Measurements from ENCODE around the gene FER.
"Not testable (repeated sequence)": the region's sequence is repeated elsewhere in the genome, so short reads cannot be mapped to it uniquely, and the experiment has no call there.

FER gene

DNA sequence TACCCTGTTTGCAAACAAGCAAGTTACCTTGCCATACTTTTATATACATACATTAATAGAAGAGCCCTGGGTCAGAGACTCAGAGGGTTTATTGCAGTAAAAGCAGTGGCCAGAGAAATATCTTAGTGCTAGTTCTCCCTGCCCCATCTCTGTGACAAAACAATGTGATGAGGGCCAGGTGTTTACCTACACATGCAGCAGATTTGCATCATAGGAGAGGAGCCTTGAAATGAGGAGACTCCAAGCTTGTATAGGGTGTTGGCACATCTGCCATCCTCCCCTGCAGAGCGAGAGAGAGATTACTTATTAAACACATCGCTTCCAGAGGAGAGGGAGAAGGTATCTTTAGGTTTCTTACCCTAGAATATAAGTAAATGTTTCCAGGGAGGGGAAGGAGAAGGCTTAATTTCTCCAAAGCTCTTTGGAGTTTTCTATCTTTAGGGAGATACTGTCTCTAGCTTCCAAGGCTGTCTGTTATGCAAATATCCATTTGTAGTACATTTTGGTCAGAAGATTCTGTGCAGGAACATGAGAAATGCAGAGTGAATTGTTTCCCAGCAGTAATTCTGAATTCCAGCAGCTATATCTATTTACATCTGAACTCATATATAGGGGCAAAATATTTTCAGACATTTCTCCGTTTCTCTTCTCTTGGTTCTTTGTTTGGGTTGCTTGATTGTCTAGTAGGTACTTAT lies 15.7 kb downstream of the FER start:
- DNase-seq (ENCODE audit: low read depth, low spot score): no peak
- H3K4me3 ChIP-seq (ENCODE audit: low read depth, low read length): no peak overlapping the region
- POLR2A ChIA-PET: interaction anchor here (0.8 kb wide), 1 partner anchor 40 kb away, joined by 3 read pairs; no protein-coding TSS in a partner anchor
- CTCF ChIA-PET: interaction anchor here (0.7 to 1.0 kb wide), 2 partner anchors 8 to 9 kb away, joined by 3 read pairs; no protein-coding TSS in a partner anchor
- no peak for TF ChIP-seq CTCF (IDR thresholded peaks at IDR 0.05; ENCODE audit: insufficient read depth, low read length, missing control alignments)

GRCh38 chr5:108765647-108766046 lies 17.9 kb downstream of the FER start:
- ChIA-PET POLR2A (interaction anchor here (1.2 kb wide), 1 partner anchor 11 kb away, joined by 4 read pairs; no protein-coding TSS in a partner anchor), CTCF (no interaction called here)
- DNase-seq (ENCODE audit: low read depth, low spot score): no peak
- no peak overlapping the region for H3K4me3 ChIP-seq (ENCODE audit: low read depth, low read length)
- no peak for TF ChIP-seq CTCF (IDR thresholded peaks at IDR 0.05; ENCODE audit: insufficient read depth, low read length, missing control alignments)

- CTCF ChIA-PET; DNase-seq (ENCODE audit: low read depth, low spot score); H3K4me3 ChIP-seq (ENCODE audit: low read depth, low read length); POLR2A ChIA-PET: not testable (repeated sequence)
These were observed 19.2 kb downstream of the FER start for GRCh38 chr5:108766916-108767315.

- H3K4me3 ChIP-seq (ENCODE audit: low read depth, low read length): no peak overlapping the region
- no peak for DNase-seq (ENCODE audit: low read depth, low spot score)
- no peak for TF ChIP-seq CTCF (IDR thresholded peaks at IDR 0.05; ENCODE audit: insufficient read depth, low read length, missing control alignments)
- ChIA-PET CTCF (no interaction called here), POLR2A (no interaction called here)
These were observed 21.7 kb downstream of the FER start for GRCh38 chr5:108769352-108769751.

DNA sequence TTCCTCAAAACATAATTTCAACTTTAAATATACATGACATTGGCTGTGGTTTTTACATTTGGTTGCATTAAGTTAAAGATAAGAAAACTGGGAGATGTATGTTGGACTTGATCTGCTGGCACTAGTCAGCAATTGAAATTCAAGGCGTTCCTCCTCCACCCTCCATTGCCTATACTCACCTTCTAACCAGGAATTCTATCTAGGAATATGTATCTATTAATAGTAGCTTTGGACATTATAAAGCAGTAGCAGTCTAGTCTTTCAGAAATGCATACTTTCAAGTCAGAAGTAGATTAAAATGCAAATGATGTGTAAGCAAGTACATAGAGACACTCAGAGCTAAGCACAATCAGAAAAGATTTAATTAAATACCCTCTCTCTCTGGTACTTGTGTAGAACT lies 24.9 kb downstream of the FER start:
- ChIA-PET CTCF (interaction anchor here (1.2 to 1.6 kb wide), 2 partner anchors 9 to 251 kb away, joined by 3 to 5 read pairs; no protein-coding TSS in a partner anchor), POLR2A (no interaction called here)
- DNase-seq (ENCODE audit: low read depth, low spot score): no peak
- H3K4me3 ChIP-seq (ENCODE audit: low read depth, low read length): no peak overlapping the region
- TF ChIP-seq CTCF (IDR thresholded peaks at IDR 0.05; ENCODE audit: insufficient read depth, low read length, missing control alignments): no peak

GRCh38 chr5:108773330-108773729 lies 25.6 kb downstream of the FER start:
- POLR2A ChIA-PET: no interaction called here
- no peak for DNase-seq (ENCODE audit: low read depth, low spot score)
- no peak overlapping the region for H3K4me3 ChIP-seq (ENCODE audit: low read depth, low read length)
- TF ChIP-seq CTCF (IDR thresholded peaks at IDR 0.05; ENCODE audit: insufficient read depth, low read length, missing control alignments): no peak
- CTCF ChIA-PET: interaction anchor here (1.6 kb wide), 1 partner anchor 251 kb away, joined by 5 read pairs; no protein-coding TSS in a partner anchor

- H3K4me3 ChIP-seq (ENCODE audit: low read depth, low read length); POLR2A ChIA-PET; DNase-seq (ENCODE audit: low read depth, low spot score); CTCF ChIA-PET: not testable (repeated sequence)
These were observed 26.4 kb downstream of the FER start for GRCh38 chr5:108774079-108774478.

DNA sequence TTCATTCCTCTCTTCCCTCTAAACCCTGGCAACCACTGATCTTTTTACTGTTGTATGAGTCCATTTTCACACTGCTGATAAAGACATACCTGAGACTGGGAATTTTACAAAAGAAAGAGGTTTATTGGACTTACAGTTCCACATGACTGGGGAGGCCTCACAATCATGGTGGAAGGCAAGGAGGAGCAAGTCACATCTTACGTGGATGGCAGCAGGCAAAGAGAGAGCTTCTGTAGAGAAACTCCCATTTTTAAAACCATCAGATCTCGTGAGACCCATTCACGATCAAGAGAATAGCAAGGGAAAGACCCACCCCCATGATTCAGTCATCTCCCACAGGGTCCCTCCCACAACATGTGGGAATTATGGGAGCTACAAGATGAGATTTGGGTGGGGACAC lies 29.9 kb downstream of the FER start:
- DNase-seq (ENCODE audit: low read depth, low spot score); H3K4me3 ChIP-seq (ENCODE audit: low read depth, low read length); CTCF ChIA-PET; POLR2A ChIA-PET: not testable (repeated sequence)

DNA sequence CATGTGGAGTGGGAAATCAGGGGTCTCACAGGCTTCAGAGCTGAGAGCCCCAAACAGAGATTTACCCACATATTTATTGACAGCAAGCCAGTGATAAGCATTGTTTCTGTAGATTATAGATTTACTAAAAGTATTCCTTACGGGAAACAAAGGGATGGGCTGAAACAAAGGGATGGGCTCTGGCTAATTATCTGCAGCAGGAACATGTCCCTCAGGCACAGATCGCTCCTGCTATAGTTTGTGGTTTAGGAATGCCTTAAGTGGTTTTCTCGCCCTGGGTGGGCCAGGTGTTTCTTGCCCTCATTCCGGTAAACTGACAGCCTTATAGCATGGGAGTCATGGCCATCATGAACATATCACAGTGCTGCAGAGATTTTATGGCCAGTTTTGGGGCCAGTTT lies 36.9 kb downstream of the FER start:
- POLR2A ChIA-PET; H3K4me3 ChIP-seq (ENCODE audit: low read depth, low read length); CTCF ChIA-PET; DNase-seq (ENCODE audit: low read depth, low spot score): not testable (repeated sequence)
